NCI-H226 (cell line): Measurements from ENCODE around the gene LENG9.
A peak's percentile ranks its signal among the peaks of the same experiment; 100 is the strongest.
"Not testable (repeated sequence)": the region's sequence is repeated elsewhere in the genome, so short reads cannot be mapped to it uniquely, and the experiment has no call there.

Experiments
- DNase-seq: peaks from one replicate; pipeline ENCODE4 v3.0.0-alpha.2; 2015

LENG9 gene

DNA sequence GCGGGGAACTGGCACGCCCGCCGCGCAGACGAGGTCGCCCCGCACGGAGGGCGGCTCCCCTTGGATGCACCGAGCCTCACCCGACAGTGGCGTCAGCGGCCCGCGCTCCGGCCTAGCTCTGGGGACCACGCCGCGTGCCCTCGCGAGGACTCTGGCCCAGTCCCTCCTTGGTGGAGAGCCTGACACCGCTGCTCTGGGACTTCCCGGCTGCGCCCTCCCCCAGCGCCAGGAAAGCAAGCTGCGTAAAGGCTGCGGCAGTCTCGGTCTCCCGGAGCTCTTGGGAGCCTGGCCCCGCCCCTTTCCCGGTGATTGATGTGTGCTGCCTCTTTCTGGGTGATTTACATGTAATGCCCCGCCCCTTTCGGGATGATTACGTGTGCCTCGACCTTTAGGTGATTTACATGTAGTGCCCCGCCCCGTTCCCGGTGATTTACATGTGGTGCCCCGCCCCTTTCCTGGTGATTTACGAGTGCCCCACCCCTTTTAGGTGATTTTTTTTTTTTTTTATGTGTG, at the start of gene LENG9:
Gene LENG9 (minus strand): TSS at position 248 of the 513 bp plus-strand sequence. CDS start 252 bp downstream, outside the sequence.
- peak; percentile 97 for DNase-seq

DNA sequence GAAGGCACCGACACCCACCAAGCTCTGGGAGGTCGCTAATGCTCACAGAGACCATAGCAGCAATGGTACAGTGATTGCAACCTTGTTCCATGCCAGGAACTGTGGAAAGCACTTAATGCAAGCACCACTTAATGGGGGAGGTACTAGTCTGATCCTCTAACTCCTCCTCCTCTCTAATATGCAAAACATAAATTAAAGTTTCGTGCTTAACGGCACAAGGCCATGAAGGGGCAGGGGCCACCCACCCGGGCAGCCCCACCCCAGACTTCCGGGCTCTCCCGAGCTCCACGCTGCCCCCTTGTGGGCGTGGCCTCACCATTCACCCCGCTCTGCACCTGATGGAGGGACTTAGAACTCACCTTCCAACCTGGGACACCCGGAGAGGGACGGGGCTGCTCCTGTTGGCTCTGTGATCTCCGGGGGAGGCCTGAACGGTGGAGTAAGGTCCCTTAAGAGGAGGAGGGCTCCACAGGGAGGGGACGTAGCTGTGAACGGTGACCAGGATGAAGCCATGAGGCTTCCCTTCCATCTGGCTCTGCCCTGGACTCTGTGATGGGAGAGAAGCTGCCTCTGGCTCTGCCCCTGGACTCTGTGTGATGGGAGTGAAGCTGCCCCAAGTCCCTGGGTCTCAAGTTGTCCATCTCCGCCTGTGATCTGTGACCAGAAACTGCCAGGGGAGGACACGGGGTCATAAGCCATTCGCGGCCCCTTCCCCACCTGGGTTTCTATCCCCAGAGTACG, 45.8 kb upstream of the LENG9 start:
- not testable (repeated sequence) for DNase-seq

DNA sequence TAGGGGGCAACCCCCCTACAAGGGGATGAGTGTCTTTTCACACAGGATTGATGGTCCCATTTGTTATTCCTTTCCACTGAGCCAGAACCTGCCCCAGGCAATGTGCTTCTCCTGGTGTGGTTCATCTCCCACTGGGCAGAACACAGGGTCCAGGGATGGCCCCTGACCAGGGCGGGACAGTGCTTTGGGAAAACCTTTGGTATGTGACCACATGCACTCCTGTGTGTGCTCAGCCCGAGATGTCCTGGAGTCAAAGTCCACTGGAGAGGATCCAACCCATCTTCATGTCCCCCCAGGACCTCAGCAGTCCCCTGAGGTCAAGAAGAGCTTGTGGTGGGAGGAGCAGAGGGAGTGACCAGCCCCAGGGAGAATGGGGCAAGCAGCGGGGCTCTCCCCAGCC, 44.9 kb upstream of the LENG9 start:
- DNase-seq: not testable (repeated sequence)

DNA sequence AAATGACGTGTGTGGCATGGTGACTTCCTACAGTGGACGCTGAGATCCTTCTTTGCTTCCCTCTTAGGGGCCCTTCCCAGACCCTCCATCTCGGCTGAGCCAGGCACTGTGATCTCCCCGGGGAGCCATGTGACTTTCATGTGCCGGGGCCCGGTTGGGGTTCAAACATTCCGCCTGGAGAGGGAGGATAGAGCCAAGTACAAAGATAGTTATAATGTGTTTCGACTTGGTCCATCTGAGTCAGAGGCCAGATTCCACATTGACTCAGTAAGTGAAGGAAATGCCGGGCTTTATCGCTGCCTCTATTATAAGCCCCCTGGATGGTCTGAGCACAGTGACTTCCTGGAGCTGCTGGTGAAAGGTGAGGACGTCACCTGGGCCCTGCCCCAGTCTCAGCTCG, 44.2 kb upstream of the LENG9 start:
- DNase-seq: no peak

DNA sequence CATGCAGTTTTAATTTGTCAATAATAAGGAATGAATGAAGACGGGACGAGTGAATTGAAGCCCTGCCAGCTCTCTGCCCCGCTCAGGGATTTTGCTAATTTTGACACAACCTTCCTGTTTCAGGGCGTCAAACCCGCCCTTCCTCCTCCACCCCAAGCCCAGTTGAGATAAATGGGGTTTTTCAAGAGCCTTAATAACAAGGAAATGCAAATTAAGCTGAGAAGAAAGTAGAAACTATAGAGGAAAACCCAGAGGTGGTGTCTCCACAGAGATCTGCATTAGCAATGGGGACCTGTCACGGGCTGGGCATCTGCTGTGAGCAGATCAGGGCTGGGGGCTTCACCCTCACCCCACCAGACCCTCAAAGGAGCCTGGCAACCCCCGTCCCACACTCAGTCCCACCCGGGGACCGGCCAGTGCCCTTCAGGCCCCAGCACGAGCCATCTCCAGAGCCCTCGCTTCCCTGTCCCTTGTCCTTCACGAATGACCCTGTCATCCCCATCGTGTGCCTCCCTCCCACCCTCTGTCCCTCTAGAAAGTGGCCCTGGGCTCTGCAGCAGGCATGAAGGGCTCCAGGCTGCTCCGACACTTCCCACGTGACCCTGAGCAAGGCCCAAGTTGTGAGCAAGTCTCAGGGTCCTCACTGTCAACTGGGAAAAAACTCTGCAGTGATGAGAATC, 43.6 kb upstream of the LENG9 start:
- DNase-seq: not testable (repeated sequence)

DNA sequence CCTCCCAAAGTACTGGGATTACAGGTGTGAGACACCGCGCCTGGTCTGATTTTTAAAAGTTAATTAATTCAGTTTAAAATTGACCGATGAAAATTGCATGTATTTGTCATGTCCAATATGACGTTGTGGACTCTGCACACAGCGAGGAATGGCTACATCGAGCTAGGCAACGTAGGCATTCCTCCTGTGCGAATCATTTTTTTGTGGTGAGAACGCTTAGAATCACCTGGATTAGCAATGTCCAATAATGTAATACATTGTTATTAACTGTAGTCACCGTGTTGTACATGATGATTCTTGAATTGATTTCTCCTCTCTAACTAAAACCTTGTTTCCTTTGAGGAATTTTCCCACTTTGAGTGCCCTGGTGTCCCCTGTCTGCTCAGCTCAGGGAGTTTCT, 42.5 kb upstream of the LENG9 start:
- no peak for DNase-seq

DNA sequence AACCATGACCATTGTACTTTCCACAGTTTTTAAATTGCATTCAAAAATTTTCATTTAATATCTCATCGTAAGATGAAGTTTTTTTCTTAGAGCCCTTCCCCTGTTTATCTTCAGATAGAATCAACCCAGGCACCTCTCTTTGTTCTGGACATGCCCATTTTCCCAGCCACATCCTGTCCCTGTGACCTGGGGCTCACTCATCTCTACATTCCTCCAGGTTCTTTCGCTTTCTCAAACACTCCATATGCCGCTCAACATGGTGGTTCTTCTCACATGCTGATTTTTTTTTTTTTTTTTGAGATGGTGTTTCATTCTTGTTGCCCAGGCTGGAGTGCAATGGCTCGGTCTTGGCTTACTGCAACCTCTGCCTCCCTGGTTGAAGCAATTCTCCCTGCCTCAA, 42.0 kb upstream of the LENG9 start:
- not testable (repeated sequence) for DNase-seq

DNA sequence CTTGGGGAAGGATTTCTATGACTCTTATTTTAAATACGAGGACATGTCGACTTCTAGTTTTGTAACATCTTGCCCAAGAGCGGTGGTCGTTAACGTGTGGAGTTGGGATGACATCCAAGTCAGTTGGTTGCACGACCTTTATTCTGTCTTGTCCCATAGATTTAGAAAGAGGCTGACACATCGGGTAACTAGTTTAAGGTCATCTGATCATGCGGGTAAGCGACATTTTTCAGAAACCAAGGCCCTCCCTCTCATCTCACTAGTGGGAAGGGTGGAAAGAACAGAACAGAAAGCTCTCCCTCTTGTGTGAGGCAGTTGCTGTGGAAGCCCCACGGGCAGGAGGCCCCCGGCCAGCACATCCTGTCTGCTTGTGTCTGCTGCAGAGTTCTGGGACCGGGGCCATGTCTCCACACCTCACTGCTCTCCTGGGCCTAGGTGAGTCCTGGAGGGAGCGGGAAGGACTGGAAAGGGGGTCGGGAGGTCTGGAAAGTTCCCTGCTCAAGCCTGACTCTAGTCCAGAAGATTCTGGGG, 39.0 kb upstream of the LENG9 start, which contains the start of gene LAIR2:
Gene LAIR2 (plus strand): TSS at position 314 of the 531 bp plus-strand sequence. CDS start 88 bp downstream, at position 402.
- DNase-seq: no peak

DNA sequence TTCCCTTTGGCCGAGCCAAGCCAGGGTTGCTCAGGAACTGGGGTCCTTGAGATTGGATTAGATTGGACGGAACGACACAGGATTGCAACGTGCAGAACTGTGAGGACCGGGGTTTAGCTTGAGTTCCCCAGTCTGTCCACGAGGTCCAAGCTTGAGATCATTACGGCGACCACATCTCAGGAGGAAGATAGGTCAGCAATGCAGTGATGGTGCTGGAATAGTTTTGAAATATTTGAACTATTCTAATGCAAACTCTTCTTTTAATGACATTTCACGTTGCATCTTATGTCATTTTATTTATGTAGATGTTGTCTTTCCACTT, 34.8 kb upstream of the LENG9 start:
- not testable (repeated sequence) for DNase-seq

DNA sequence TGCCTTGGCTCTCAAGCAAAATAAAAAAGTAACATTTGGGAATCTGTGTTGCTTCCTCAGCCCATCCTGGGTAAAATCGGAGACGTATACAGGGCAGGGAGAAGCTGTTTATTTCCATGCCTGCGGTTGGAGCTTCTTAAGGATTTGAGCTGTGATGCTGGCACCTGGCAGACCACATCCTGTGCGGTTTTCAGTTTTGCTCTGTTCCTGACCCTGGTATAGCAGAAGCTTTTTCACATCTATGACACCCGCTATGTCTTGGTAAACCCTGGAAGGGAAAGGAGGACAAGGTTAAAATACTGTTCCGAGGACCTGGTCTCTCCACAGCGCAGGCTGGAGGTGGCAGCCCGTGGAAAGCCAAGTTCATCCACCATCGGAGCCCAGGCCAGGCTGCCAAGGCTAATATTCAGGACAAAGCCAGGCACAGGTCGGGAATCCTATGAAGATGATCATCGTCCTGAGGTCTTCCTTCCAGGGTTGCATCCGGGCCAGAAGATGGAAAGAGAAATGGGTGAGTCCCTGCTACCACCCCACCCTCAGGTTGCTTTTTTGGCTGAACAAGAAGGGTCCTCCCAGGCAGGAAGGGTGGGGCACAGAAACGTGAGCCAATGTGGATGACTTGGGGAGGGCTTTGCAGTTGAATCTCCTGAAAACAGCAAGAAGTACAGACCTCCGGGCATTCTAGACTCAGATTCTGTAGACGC, 34.3 kb upstream of the LENG9 start:
- DNase-seq: not testable (repeated sequence)

DNA sequence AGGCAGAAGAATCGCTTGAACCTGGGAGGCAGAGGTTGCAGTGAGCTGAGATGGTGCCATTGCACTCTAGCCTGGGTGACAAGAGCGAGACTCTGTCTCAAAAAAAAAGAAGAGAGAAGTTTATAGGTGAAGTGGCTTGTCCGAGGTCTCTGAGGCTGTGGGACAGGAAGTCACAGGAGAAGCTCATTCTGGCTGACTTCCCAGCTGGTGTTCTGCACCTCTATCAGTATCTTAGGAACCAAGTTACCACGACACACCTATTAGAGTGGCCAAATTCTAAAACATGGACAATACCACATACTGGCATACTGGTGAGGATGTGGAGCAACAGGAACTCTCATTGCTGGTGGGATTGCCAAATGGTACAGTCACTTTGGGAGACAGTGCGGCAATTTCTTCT, 31.7 kb upstream of the LENG9 start:
- not testable (repeated sequence) for DNase-seq

DNA sequence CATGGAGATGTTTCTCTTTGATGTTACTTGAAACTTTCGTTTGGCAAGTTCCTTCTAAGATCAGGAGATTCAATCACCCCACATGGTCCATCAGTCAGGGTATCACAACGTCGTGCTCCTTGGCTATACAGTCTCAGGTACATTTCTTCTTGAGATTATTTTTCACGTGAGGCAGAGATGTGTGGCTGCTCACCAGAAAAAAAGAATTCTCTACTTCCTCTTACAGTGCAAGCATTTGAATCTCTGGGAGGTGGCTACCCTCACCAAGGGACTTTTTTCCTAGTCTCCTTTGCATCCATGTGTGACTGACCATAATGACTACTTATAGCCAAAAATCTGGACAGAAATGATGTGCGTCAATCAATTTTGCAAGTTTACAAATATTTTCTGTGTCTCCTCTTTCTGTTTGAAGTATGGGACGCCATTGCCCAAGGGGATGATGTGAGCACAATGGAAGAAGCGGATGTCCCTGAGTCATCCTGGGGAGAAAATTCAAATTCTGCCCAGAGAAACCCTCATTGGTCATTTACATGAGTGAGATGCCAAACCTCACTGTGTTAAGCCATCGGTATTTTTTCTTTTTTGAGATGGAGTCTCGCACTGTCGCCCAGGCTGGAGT, 30.5 kb upstream of the LENG9 start:
- DNase-seq: no peak

DNA sequence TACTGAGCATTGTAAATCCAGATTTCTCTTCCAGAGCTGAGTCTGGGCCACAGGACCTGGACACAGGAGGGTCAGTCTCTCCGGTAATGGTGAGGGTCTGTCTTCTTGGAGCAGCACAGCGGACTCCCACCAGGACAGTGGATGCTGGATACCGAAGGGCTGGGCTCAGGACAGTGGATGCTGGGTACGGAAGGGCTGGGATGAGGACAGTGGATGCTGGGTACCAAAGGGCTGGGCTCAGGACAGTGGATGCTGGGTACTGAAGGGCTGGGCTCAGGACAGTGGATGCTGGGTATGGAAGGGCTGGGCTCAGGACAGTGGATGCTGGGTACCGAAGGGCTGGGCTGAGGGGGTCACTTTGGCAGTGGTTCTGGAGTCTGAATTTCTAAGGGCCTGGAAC, 29.5 kb upstream of the LENG9 start:
- not testable (repeated sequence) for DNase-seq

DNA sequence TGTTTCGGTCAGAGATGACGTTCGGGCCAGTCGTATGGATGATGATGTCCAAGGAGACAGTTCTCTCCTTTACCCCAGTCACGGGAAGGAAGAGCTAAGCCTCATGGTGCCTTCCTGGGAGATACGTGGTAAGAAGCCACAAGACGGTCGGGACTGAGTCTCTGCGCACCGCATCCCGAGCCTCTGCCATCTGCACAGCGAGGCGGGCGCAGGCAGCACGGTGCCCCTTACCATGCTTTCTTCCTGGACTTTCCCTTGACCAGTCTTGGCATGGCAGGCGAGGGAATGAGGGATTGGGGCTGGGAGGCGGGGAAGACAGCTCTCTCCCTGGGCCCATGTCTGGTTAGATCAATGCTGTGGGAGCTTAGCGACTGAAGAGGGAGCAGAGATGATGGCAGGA, 29.0 kb upstream of the LENG9 start:
- DNase-seq: no peak

DNA sequence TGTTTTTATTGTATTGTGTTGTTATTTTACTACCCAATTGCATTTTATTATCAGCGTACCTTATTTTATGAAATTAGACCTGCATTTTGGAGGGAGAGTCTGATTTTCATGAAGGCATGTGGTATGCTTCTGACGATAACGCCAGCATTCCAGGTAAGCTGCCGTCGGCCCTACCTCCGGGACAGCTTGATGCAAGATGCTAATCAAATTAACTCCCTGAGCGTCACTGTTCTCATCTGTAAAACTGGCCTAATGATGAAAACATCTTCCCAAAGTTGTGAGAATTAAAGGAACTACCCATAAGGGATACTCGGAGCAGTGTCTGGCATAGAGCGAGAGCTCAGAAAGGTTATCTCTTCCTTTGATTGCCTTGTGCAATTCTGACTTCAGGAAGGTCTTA, 26.2 kb upstream of the LENG9 start:
- DNase-seq: no peak

DNA sequence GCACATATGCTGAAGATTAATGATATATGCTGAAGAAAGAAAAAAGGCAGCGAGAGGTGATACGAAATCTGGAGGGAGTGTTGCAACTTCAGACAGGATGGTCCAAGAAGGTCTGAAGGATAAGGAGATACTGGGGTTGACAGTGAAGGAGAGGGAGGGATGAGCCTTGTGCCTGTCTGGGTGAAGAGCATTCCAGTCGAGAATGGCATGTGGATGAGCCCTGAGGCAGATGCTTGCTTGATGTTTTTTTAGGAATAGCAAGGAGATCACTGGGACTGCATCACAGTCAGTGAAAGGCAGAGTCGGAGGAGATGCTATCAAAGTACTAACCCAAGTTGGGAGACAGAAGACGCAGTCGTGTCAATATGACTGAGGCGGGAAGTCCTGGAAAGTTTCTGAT, 25.8 kb upstream of the LENG9 start:
- no peak for DNase-seq

DNA sequence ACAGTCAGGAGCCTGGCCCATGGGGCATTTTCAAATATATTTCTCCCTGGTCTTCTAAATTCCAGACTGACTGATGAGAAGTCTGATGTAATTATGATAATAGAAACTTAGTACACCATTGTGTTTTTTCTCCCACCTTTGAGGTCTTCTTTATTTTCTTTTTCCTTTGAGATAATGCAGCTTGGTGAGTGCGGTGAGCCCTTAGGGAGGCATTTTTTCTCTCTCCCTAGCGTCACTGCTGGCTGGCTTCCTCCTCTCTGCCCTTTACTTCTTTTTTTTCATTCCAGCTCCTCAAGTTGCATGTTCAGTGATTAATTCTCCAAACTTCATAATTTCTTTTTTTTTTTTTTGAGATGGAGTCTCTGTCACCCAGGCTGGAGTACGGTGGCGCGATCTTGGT, 22.3 kb upstream of the LENG9 start:
- DNase-seq: no peak

DNA sequence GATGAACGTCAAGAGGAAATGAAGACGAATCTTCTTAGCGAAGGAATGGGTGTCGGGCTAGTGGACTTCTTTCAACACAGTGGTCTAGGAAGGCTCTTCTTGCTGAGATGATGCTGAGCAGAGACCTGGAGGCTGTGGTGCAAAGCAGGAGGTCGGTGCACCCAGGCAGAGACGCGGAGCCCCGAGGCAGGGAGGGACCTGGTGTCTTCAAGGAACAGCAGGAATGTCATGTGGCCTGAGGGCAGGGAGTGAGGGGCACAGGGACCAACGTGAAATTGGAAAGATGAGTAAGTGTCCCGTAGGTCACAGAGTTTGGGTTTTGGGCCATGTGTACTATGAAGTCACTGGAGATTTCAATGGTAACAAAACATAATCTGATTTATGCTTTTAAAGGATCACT, 20.9 kb upstream of the LENG9 start:
- no peak for DNase-seq

DNA sequence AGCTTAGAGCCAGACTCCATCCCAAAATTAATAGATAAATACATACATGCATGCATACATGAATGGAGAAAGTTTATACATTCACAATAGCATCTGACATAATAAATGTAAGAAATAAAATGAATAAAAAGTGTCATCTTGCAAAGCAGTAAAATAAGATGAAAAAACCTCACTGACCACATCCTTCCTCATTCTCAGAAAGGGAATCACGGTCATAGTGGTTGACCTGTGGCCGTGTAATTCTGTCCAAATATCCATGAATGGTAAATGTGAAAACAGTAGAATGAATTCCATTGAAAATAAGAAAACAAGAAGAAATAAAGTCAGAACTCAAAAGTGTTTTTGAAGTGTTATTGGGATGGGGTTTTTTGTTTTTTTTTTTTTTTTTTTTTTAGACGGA, 19.3 kb upstream of the LENG9 start:
- no peak for DNase-seq

DNA sequence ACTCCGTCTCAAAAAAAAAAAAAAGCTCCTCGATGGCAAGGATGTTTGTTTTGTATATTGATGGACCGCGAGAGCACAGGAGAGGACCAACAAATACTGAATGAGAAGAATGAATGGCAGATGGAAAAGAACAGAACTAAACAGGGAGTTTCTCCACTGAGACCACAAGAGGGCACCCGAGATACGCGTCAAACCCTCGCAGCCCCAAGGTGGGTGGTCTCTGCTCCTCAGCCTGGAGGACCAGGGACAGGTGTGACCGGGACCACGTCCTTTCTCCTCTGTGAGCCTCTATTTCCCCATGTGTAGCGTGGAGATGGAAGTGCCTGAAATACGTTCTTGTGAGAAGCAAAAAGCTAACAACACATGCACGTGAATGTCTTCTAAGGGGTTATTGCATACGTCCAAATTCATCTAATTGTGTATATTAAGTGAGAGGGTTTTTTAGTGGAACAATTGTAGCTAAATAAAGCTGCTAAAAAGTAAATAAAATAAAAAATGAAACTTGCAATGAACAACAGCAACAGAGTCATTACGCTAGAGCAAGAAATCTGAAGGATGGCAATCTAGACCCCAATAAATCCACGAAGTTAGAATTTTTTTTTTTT, 17.9 kb upstream of the LENG9 start:
- peak; percentile 23 for DNase-seq

DNA sequence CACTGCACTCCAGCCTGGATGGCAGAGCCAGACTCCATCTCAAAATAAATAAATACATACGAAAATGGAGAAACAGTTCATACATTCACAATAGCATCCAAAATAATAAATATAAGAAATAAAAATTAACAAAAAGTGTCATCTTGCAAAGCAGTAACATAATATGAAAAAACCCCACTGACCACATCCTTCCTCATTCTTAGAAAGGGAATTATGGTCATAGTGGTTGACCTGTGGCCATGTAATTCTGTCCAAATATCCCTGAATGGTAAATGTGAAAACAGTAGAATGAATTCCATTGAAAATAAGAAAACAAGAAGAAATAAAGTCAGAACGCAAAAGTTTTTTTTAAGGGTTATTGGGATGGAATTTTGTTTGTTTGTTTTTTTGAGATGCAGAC, 16.5 kb upstream of the LENG9 start:
- DNase-seq: no peak

DNA sequence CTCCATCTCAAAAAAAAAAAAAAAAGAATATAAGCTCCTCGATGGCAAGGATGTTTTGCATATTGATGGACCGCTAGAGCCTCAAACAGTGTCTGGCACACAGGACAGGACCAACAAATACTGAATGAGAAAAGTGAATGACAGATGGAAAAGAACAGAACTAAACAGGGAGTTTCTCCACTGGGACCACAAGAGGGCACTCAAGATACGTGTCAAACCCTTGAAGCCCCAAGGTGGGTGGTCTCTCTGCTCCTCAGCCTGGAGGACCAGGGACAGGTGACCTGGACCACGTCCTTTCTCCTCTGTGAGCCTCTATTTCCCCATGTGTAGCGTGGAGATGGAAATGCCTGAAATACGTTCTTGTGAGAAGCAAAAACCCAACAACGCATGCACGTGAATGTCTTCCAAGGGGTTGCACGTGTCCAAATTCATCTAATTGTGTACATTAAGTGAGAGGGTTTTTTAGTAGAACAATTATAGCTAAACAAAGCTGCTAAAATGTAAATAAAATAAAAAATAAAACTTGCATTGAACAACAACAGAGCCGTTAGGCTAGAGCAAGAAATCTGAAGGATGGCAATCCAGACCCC, 15.2 kb upstream of the LENG9 start:
- no peak for DNase-seq
